ENCODE measurements around the gene CLASRP. TPM values are rescaled to one million over a fixed set of nuclear protein-coding genes. Genes with fewer than 3 reads are reported as not detected.
"Not testable (repeated sequence)": the region's sequence is repeated elsewhere in the genome, so short reads cannot be mapped to it uniquely, and the experiment has no call there.

Gene CLASRP
- polyA plus RNA-seq, 1 donor from 2014 or later: 30.1 TPM

DNA sequence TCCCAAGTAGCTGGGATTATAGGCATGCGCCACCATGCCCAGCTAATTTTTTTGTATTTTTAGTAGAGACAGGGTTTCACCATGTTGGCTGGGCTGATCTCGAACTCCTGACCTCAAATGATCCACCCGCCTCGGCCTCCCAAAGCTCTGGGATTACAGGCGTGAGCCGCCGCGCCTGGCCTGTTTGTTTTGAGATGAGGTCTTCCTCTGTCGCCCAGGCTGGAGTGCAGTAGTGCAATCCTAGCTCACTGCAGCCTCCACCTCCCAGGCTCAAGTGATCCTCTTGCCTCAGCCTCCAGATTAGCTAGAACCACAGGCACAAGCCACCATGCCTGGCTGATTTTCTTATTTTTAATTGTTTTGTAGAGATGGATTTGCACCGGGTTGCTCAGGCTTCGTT, 67.5 kb downstream of the CLASRP start:
- peaks cover 43% of the 10 kb centered on the region for H3K79me2 ChIP-seq (replicated peaks; ENCODE audit: insufficient read depth, low read length)
- not testable (repeated sequence) for H3K4me2 ChIP-seq (ENCODE audit: low read length); H3K27me3 ChIP-seq (ENCODE audit: insufficient read depth, low read depth, low read length); H3K9ac ChIP-seq (ENCODE audit: low read length); H3F3A ChIP-seq (ENCODE audit: insufficient read depth, low read length, poor library complexity, severe bottlenecking); H3K27ac ChIP-seq (ENCODE audit: low read length); H2AFZ ChIP-seq (ENCODE audit: low read depth, low read length); H3K9me2 ChIP-seq (ENCODE audit: insufficient read depth, low read length); H3K4me3 ChIP-seq (ENCODE audit: low read length); H3K9me3 ChIP-seq (ENCODE audit: low read length); H3K36me3 ChIP-seq (ENCODE audit: insufficient read depth, low read length); H4K20me1 ChIP-seq (ENCODE audit: insufficient read depth)

DNA sequence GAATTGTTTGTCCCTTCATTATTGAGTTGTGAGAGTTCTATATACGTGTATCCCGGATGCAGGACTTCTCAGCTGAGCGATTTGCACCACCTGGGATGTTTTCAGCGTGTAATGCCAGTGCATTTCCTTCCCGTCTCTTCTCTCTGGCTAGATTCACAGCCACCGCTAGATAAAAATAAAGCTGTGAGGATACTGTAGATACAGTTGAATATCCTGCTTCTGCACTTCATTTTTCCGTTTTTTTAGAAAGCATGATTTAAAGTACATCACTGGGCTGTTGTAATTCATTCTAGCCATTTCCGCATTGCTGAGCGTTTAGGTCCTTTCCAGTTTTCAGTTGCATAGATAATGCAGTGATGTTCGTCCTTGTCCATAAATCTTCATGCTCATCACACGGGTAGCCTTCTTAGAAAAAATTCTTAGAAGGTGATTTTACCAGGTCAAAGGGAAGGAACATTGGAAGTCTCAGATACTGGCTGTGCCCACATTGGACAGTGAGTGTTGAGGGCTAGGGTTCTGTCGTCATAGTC, 68.8 kb downstream of the CLASRP start:
- H3K79me2 ChIP-seq (replicated peaks; ENCODE audit: insufficient read depth, low read length): peaks cover 33% of the 10 kb centered on the region
- H3K36me3 ChIP-seq (ENCODE audit: insufficient read depth, low read length): no peaks in the 10 kb centered on the region
- H3K27me3 ChIP-seq (ENCODE audit: insufficient read depth, low read depth, low read length): no peaks in the 10 kb centered on the region
- H2AFZ ChIP-seq (ENCODE audit: low read depth, low read length): no peak overlapping the region
- H4K20me1 ChIP-seq (ENCODE audit: insufficient read depth): peaks cover 3% of the 10 kb centered on the region
- H3K9me3 ChIP-seq (ENCODE audit: low read length): no peaks in the 10 kb centered on the region
- H3K27ac ChIP-seq (ENCODE audit: low read length): no peak overlapping the region
- TF ChIP-seq EZH2 (IDR thresholded peaks at IDR 0.05; ENCODE audit: borderline replicate concordance, insufficient read depth, low read length, poor library complexity, severe bottlenecking): no peak
- TF ChIP-seq RAD21 (conservative IDR thresholded peaks at IDR 0.05): no peak
- TF ChIP-seq TAF1 (IDR thresholded peaks at IDR 0.05; ENCODE audit: low read depth): no peak
- no peak for TF ChIP-seq MXI1 (conservative IDR thresholded peaks at IDR 0.05; ENCODE audit: poor library complexity, severe bottlenecking)
- TF ChIP-seq, protein P1, sequence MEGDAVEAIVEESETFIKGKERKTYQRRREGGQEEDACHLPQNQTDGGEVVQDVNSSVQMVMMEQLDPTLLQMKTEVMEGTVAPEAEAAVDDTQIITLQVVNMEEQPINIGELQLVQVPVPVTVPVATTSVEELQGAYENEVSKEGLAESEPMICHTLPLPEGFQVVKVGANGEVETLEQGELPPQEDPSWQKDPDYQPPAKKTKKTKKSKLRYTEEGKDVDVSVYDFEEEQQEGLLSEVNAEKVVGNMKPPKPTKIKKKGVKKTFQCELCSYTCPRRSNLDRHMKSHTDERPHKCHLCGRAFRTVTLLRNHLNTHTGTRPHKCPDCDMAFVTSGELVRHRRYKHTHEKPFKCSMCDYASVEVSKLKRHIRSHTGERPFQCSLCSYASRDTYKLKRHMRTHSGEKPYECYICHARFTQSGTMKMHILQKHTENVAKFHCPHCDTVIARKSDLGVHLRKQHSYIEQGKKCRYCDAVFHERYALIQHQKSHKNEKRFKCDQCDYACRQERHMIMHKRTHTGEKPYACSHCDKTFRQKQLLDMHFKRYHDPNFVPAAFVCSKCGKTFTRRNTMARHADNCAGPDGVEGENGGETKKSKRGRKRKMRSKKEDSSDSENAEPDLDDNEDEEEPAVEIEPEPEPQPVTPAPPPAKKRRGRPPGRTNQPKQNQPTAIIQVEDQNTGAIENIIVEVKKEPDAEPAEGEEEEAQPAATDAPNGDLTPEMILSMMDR (IDR thresholded peaks at IDR 0.05; ENCODE audit: poor library complexity, severe bottlenecking): no peak
- TF ChIP-seq POLR2AphosphoS5 (IDR thresholded peaks at IDR 0.05): no peak
- TF ChIP-seq SMC3 (conservative IDR thresholded peaks at IDR 0.05; ENCODE audit: poor library complexity): no peak
- TF ChIP-seq EP300 (conservative IDR thresholded peaks at IDR 0.05; ENCODE audit: poor library complexity, severe bottlenecking): no peak
- TF ChIP-seq REST (IDR thresholded peaks at IDR 0.05; ENCODE audit: borderline replicate concordance): no peak
- H3K4me3 ChIP-seq (ENCODE audit: low read length): no peak overlapping the region
- H3K4me2 ChIP-seq (ENCODE audit: low read length): no peak overlapping the region
- H3K9ac ChIP-seq (ENCODE audit: low read length): no peak overlapping the region
- no peaks in the 10 kb centered on the region for H3F3A ChIP-seq (ENCODE audit: insufficient read depth, low read length, poor library complexity, severe bottlenecking)
- no peaks in the 10 kb centered on the region for H3K9me2 ChIP-seq (ENCODE audit: insufficient read depth, low read length)

GRCh38 chr19:45110851-45111266, 72.0 kb downstream of the CLASRP start:
- peaks cover 38% of the 10 kb centered on the region for H3K79me2 ChIP-seq (replicated peaks; ENCODE audit: insufficient read depth, low read length)
- H3K4me3 ChIP-seq (ENCODE audit: low read length): no peak overlapping the region
- no peaks in the 10 kb centered on the region for H3F3A ChIP-seq (ENCODE audit: insufficient read depth, low read length, poor library complexity, severe bottlenecking)
- H4K20me1 ChIP-seq (ENCODE audit: insufficient read depth): no peaks in the 10 kb centered on the region
- TF ChIP-seq EP300 (conservative IDR thresholded peaks at IDR 0.05; ENCODE audit: poor library complexity, severe bottlenecking) (no peak), MXI1 (conservative IDR thresholded peaks at IDR 0.05; ENCODE audit: poor library complexity, severe bottlenecking) (no peak), POLR2AphosphoS5 (IDR thresholded peaks at IDR 0.05) (no peak), TAF1 (IDR thresholded peaks at IDR 0.05; ENCODE audit: low read depth) (no peak), REST (IDR thresholded peaks at IDR 0.05; ENCODE audit: borderline replicate concordance) (no peak), RAD21 (conservative IDR thresholded peaks at IDR 0.05) (no peak)
- TF ChIP-seq, protein P1 (IDR thresholded peaks at IDR 0.05; ENCODE audit: poor library complexity, severe bottlenecking): no peak
- no peak overlapping the region for H2AFZ ChIP-seq (ENCODE audit: low read depth, low read length)
- H3K4me2 ChIP-seq (ENCODE audit: low read length): no peak overlapping the region
- H3K27me3 ChIP-seq (ENCODE audit: insufficient read depth, low read depth, low read length): no peaks in the 10 kb centered on the region
- no peaks in the 10 kb centered on the region for H3K9me2 ChIP-seq (ENCODE audit: insufficient read depth, low read length)
- no peaks in the 10 kb centered on the region for H3K9me3 ChIP-seq (ENCODE audit: low read length)
- no peaks in the 10 kb centered on the region for H3K36me3 ChIP-seq (ENCODE audit: insufficient read depth, low read length)
- no peak overlapping the region for H3K27ac ChIP-seq (ENCODE audit: low read length)
- no peak overlapping the region for H3K9ac ChIP-seq (ENCODE audit: low read length)
